ENCODE data around the gene AMACR.

AMACR gene

DNA sequence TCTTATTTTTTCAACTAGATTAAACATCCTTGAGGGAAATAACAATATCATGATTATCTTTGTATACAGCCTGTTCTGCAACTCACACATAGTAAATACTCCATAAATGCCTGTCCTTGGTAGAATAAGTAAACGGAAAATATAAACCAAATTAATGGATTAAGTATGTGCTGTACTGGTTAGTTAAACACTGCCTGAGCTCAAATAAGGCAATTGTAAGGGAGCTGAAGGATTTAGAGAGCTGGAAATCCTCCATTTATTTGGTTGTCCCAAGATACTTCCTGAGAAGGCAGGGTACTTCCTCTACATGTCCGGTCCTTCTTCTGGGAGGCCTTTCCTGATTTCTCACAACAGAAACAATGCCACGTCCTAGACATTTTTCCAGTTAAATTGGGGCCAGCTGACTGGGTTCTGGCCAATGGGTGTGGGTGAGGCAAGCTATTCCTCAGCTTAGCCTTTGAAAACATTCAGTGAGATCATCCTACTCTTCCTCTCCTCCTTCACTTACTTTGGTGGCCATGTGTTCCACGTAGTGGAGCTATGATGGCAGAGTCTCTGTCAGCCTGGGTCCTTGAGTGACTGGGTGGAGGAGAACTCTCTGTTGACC is 43.6 kb upstream of the AMACR start:
- TF ChIP-seq, protein P1, sequence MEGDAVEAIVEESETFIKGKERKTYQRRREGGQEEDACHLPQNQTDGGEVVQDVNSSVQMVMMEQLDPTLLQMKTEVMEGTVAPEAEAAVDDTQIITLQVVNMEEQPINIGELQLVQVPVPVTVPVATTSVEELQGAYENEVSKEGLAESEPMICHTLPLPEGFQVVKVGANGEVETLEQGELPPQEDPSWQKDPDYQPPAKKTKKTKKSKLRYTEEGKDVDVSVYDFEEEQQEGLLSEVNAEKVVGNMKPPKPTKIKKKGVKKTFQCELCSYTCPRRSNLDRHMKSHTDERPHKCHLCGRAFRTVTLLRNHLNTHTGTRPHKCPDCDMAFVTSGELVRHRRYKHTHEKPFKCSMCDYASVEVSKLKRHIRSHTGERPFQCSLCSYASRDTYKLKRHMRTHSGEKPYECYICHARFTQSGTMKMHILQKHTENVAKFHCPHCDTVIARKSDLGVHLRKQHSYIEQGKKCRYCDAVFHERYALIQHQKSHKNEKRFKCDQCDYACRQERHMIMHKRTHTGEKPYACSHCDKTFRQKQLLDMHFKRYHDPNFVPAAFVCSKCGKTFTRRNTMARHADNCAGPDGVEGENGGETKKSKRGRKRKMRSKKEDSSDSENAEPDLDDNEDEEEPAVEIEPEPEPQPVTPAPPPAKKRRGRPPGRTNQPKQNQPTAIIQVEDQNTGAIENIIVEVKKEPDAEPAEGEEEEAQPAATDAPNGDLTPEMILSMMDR (IDR thresholded peaks at IDR 0.05): no peak

DNA sequence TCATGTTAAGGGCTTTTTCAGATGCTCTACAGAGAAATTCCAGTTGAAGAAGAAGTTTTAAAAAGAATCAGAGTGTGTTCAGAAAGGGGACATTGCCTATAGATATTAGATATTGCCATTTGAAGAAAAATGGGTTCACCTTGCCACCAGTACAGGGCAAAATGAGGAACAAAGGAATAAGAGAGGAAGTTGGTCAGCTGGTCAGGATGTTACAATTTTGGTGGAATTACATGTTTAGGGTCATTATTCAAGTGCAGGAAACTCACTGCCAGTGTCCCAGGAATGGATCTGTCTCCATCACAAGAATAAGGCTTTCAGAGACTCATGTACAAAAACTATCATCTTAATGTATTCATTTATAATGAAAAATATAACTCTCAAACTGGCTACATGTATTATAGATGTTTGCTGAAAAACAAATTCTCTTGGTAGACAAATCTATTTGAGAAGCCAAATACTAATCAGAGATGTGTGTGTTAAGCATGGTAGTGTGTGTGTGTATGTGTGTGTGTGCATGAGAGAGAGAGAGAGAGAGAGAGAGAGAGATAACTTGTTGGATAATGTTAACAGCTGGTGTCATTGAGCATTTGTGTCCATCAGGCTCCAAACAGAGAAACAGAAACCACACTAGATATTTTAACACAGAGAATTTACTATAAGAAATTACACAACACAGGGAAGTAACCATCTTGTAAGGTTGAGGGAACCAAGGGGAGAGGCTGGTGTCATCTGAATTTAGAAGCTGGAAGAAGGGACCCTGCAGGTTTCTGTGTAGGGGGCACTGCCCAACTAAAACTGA is 40.1 kb upstream of the AMACR start:
- TF ChIP-seq, protein P1 (IDR thresholded peaks at IDR 0.05): no peak

DNA sequence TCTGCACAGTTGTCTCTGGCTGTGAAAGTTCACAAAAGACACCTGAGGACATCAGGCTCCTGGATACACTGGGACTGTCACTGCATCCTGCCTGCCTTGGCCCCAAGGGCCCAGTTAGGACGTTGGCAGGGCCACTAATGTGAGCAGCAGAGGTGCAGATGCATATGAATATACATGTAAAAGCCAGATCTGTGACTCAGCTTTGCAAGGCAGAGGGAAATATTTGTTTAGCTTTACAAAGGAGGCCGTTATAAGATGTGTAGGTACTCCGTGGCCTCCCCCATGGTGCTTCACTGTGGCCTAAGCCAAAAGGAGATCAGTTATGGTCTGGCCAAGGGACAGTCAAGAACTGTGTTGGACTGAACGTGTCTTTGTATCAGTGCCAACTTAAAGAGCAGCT is 39.3 kb upstream of the AMACR start:
- TF ChIP-seq, protein P1 (IDR thresholded peaks at IDR 0.05): no peak

DNA sequence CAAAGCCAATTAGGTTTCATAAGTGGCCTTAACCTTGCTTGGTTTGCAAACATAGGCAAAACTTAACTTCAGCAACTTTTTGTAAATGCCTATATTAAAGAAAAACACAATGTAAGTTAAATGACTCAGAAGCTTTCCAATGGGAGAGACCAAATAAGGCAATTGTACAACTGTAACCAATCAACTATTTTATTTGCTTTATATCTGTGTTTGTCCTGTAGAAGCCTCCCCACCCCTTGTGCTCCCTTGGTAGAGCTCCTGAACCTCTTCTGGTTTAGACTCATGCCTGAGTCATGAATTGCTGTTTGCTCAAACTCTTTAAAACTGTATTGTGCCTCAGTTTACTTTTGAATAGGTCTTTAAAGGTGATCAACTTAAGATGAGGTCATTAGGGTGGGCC is 38.1 kb upstream of the AMACR start:
- TF ChIP-seq, protein P1 (IDR thresholded peaks at IDR 0.05): no peak

DNA sequence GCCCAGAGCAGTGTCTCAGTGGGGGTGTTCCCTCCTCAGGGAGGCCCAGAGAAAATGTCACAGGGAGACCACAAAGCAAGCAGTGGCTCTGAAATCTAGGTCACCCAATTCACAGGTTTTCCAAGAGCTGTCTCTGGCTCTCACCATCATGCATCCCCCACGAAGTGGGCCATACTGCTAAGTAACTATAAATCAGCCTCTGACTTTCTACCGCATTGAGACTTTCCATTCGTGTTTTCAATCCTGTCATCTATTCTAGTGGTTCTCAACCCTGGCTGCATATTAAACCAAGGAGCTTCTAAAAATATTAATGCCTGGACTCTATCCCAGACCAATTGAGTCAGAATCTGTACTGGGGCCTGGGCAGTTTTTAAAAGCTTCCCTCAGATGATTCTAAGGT is 37.2 kb upstream of the AMACR start:
- TF ChIP-seq, protein P1 (IDR thresholded peaks at IDR 0.05): no peak

DNA sequence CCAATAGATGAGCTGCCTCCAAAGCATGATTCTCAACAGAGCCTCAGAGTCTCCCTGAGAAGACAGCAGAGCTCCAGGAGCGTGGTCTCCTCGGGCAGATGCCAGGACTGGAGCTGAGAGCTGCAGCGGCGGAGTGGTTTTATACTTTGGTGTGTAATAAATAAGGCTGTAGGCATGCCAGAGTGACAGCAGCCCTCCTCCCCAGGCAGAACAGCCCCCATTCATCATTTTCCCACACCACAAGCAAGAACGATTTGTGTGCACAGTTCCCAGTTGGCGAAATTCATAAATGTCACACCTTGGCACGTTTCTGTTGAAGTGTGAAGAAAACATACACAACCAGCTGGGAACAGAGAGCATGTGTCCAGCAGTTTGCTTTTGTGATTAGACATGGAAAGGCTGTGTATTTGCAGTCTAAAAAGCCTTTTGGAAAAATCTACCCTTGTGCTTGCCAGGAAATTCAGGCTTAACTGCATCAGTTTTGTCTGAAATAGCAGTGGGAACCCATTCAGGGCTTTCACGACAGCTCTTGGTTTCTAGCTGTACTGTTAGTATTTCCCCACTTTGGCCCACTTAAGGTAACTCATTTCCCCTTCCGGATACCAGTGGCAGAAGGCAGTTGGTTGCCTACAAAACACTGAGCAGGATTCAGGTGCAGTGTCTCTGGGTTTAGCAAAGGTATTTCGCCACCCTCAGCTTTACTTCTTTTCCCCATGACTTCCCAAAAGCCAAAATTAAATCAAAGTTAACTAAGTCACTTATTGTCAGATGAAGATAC is 35.4 kb upstream of the AMACR start, which contains the start of gene C1QTNF3:
C1QTNF3 (minus strand) TSS at position 115 of the 778 bp plus-strand sequence; CDS start at position 27, 88 bp downstream.
- TF ChIP-seq, protein P1 (IDR thresholded peaks at IDR 0.05): no peak

DNA sequence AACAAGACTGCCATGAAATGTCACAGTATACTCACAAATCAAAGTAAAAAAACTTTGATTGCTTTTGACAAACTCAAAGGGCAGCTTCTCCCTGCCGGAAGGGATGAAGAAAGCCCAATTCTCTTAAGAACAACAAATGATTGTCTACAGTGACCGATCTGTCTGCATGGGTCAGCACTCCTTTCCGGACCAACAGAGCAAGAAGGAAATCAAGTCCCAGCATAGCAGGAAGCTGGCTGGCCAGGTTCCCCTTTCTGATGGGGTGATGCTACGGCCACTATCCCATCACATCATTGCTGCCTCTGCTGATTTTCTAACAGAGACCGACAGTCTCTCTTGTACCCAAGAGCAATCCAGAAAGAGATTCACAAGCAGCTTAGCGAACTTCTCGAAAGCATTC is 34.5 kb upstream of the AMACR start:
- TF ChIP-seq, protein P1 (IDR thresholded peaks at IDR 0.05): no peak

Data from LNCAP (cell line).